NK-92 (cell line): ENCODE measurements around the gene CCL28.
"Not testable (repeated sequence)": the region's sequence is repeated elsewhere in the genome, so short reads cannot be mapped to it uniquely, and the experiment has no call there.

Experiments used
- DNase-seq: peaks from one replicate; lab custom pipeline; 2025; ENCODE audit not compliant: unreplicated experiment; lab: John Stamatoyannopoulos, UW

The CCL28 gene

GRCh38 chr5:43412156-43412555, at the start of gene CCL28:
TSS of gene CCL28 (minus strand) at chr5:43412391. CDS start at chr5:43412316, 75 bp downstream.
- no peak for DNase-seq

GRCh38 chr5:43461066-43461465, 48.9 kb upstream of the CCL28 start:
- no peak for DNase-seq

DNA sequence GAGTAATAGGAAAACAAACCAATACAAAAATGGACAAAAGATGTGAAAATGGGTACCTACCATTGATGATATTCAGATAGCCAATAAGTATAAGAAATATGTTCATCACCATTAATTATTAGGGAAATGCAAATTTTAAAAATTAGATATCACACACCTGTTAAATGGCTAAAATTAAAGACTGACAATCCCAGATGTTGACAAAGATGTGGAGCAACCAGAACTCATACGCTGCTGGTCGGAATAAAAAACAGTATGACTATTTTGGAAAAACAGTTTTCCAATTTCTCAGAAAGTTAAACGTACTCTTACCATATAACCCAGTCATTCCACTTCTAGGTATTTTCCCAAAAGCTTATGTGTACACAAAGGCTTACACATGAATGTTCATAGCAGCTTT, 44.4 kb upstream of the CCL28 start:
- DNase-seq: no peak

DNA sequence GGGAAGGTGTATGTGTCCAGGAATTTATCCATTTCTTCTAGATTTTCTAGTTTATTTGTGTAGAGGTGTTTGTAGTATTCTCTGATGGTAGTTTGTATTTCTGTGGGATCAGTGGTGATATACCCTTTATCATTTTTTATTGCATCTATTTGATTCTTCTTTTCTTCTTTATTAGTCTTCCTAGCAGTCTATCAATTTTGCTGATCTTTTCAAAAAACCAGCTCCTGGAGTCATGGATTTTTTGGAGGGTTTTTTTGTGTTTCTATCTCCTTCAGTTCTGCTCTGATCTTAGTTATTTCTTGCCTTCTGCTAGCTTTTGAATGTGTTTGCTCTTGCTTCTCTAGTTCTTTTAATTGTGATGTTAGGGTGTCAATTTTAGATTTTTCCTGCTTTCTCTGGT, 29.4 kb upstream of the CCL28 start:
- not testable (repeated sequence) for DNase-seq

DNA sequence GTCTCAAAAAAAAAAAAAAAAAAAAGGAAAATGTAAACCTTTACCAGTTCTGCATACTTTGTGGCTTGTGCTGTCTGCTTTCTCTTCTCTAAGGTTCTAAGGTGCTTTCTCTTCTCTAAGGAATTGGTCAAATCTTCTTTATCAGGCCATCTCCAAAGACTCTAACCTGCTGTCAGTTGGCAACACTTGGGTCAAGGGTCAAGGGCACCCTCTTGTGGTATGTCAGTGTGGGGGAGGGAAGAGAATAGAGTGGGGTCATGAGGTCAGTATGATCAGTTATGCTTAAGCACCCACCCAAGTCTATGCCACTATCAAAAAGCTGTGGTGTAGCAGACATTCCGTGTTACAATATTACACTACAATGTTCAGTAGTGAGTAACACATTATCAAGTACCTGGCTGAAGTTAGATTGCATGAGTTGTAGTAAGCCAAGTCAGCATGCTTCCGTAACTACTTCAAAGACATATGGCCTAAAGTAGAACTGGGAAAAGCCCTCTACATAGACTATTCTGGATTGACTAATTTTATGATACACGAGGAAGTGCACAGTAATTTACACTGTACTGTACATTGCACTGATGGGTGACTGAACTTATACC, 25.0 kb upstream of the CCL28 start:
- DNase-seq: no peak

GRCh38 chr5:43433382-43433781, 21.2 kb upstream of the CCL28 start:
- no peak for DNase-seq

GRCh38 chr5:43432486-43433375, 20.5 kb upstream of the CCL28 start:
- no peak for DNase-seq

DNA sequence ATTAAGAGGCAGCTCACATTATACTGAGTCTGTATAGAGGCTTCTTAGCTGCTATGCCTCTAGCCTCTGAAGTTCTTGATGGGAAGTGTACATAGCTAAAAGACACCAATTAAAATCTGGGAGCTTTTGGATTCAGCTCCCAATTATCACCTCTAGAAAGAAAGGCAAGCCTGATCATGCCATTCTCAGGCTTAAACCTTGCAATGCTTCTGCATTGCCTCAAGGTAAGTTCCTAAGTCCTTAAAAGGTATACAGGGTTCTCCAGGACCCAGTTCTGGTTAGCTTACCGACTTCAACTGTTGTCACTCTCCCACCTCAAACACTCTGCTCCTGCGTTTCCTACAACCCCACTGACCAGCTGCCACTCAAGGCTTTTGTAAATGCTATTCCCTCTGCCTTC, 17.5 kb upstream of the CCL28 start:
- DNase-seq: no peak

GRCh38 chr5:43429016-43429415, 16.8 kb upstream of the CCL28 start:
- DNase-seq: no peak

GRCh38 chr5:43427306-43427705, 15.1 kb upstream of the CCL28 start:
- no peak for DNase-seq

GRCh38 chr5:43425983-43426382, 13.8 kb upstream of the CCL28 start:
- no peak for DNase-seq

DNA sequence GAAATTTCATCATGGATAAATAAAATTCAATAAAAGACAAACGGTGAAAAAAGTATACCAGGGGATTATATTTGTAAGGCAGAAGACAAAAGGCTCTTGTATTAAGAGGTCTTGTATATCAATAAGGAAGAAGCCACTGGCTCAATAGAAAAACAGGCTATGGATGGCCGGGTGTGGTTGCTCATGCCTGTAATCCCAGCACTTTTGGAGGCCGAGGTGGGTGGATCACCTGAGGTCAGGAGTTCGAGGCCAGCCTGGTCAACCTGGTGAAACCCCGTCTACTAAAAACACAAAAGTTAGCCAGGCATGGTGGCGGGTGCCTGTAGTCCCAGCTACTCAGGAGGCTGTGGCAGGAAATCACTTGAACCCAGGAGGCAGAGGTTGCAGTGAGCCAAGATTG, 10.9 kb upstream of the CCL28 start:
- not testable (repeated sequence) for DNase-seq

GRCh38 chr5:43422143-43422542, 10.0 kb upstream of the CCL28 start:
- DNase-seq: no peak

GRCh38 chr5:43421450-43422133, 9.4 kb upstream of the CCL28 start:
- DNase-seq: no peak

GRCh38 chr5:43420241-43420640, 8.1 kb upstream of the CCL28 start:
- no peak for DNase-seq

DNA sequence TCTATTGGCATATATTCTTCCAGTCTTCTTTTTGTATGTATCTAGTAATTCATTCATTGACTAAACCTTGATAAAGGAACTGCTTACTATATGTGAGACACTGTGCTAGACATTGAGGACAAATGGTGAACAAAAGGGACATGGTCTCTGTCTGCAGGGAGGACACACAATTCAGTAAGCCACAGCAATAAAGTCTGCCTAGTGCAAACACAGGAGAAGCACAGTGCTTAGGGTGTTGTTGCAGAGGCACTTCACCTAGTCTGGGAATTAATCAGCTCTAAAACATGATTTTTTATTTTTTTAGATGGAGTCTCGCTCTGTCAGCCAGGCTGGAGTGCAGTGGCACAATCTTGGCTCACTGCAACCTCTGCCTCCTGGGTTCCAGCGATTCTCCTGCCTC, 6.4 kb upstream of the CCL28 start:
- DNase-seq: no peak

- no peak for DNase-seq
Measured at GRCh38 chr5:43416803-43417394, 4.7 kb upstream of the CCL28 start.

GRCh38 chr5:43415935-43416802, 4.0 kb upstream of the CCL28 start:
- no peak for DNase-seq

- DNase-seq: no peak
Measured at GRCh38 chr5:43413966-43414365, 1.8 kb upstream of the CCL28 start.

DNA sequence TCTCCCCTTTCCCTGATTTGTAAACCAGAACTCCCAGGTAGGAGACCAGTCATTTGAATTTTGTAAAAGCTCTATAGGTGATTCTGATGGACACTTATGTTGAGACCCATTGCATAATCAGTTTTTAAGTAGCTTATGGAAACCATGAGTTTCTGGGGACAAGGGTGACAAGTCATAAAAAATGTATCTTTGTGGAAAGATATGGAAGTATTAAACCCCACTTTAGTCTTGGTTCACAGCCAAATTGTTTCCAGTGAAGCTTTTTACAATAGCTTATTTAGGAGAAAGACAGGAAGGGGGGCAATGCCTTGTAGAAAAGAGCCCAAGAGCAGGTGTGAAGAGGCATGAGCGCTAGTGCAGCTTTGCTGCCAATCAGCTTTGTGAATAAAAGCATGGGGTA, 453 bp upstream of the CCL28 start:
- no peak for DNase-seq

GRCh38 chr5:43411495-43411894, 696 bp downstream of the CCL28 start:
- no peak for DNase-seq
